Liver (tissue), 9 donors: ENCODE data around the gene ZNF8. TPM values are rescaled to one million over a fixed set of nuclear protein-coding genes. Genes with fewer than 3 reads are reported as not detected.

ENCODE experiments used
- DNase-seq: peaks from one replicate; pipeline ENCODE4 v3.0.0-alpha.2; 2017; ENCODE audit warnings: low spot score
- H3K27ac ChIP-seq, 2 donors: one replicate each; pipeline ENCODE4 v1.7.0; 2013; ENCODE audit warnings: inconsistent platforms in 2 of 2, low read length in 2 of 2, control low read depth in 1 of 2, low read depth in 1 of 2, mild to moderate bottlenecking in 1 of 2
- H3K27me3 ChIP-seq, 4 donors: one replicate each; pipeline versions ENCODE4 v1.6.1 to v1.7.0; 2013; ENCODE audit warnings: low read length in 3 of 4, inconsistent platforms in 1 of 4, mild to moderate bottlenecking in 1 of 4, moderate library complexity in 1 of 4; ENCODE audit not compliant: control insufficient read depth in 4 of 4, insufficient read depth in 4 of 4
- H3K36me3 ChIP-seq, 4 donors: one replicate each; pipeline versions ENCODE4 v1.6.1 to v1.7.0; 2013; ENCODE audit warnings: low read length in 3 of 4, mild to moderate bottlenecking in 3 of 4, low read depth in 1 of 4, moderate library complexity in 1 of 4; ENCODE audit not compliant: control insufficient read depth in 4 of 4, insufficient read depth in 3 of 4
- H3K4me1 ChIP-seq, 4 donors: one replicate each; pipeline versions ENCODE4 v1.6.1 to v1.7.0; 2013; ENCODE audit warnings: low read length in 3 of 4, mild to moderate bottlenecking in 3 of 4, moderate library complexity in 1 of 4; ENCODE audit not compliant: control insufficient read depth in 4 of 4, insufficient read depth in 4 of 4
- H3K4me3 ChIP-seq, 3 donors: one replicate each; pipeline versions ENCODE4 v1.6.1 to v1.7.0; 2013; ENCODE audit warnings: low read length in 3 of 3, control low read depth in 1 of 3, low read depth in 1 of 3, mild to moderate bottlenecking in 1 of 3
- H3K9ac ChIP-seq, 2 donors: one replicate each; pipeline ENCODE4 v1.7.0; 2013; ENCODE audit warnings: low read length in 2 of 2, mild to moderate bottlenecking in 2 of 2, moderate library complexity in 2 of 2, control low read depth in 1 of 2, low read depth in 1 of 2
- H3K9me3 ChIP-seq, 4 donors: one replicate each; pipeline versions ENCODE4 v1.6.1 to v1.7.0; 2013; ENCODE audit warnings: low read length in 3 of 4; ENCODE audit not compliant: control insufficient read depth in 4 of 4
- ATF3 ChIP-seq: IDR thresholded peaks from 2 replicates; pipeline ENCODE4 v1.6.1; 2016; ENCODE audit warnings: antibody characterized with exemption
- CTCF ChIP-seq: fragments of 150-350 bp; IDR thresholded peaks from 2 replicates; pipeline ENCODE4 v1.5.1; 2017; ENCODE audit warnings: improper control_type of control experiment, low read depth, low read length; ENCODE audit not compliant: missing input control
- EGR1 ChIP-seq, 2 donors: IDR thresholded peaks; 2 replicates each; pipeline ENCODE4 v1.6.1; 2016 to 2018; ENCODE audit warnings: antibody characterized with exemption in 2 of 2, low read depth in 2 of 2
- FOXA1 ChIP-seq: IDR thresholded peaks from 2 replicates; pipeline ENCODE4 v1.6.1; 2016; ENCODE audit warnings: antibody characterized with exemption
- FOXA2 ChIP-seq: IDR thresholded peaks from 2 replicates; pipeline ENCODE4 v1.6.1; 2016; ENCODE audit warnings: antibody characterized with exemption
- GABPA ChIP-seq, 2 donors: IDR thresholded peaks in 1 of 2; conservative IDR thresholded peaks in 1 of 2; 2 replicates each; pipeline ENCODE4 v1.6.1; 2016; ENCODE audit warnings: antibody characterized with exemption in 2 of 2, mild to moderate bottlenecking in 1 of 2, moderate library complexity in 1 of 2
- HNF4A ChIP-seq, 2 donors: conservative IDR thresholded peaks; 2 replicates each; pipeline ENCODE4 v1.6.1; 2016; ENCODE audit warnings: antibody characterized with exemption in 2 of 2, mild to moderate bottlenecking in 2 of 2
- HNF4G ChIP-seq: IDR thresholded peaks from 2 replicates; pipeline ENCODE4 v1.6.1; 2016; ENCODE audit warnings: antibody characterized with exemption
- JUND ChIP-seq, 2 donors: IDR thresholded peaks; 2 replicates each; pipeline ENCODE4 v1.6.1; 2016; ENCODE audit warnings: antibody characterized with exemption in 2 of 2
- NR2F2 ChIP-seq: IDR thresholded peaks from 2 replicates; pipeline ENCODE4 v1.6.1; 2016; ENCODE audit warnings: antibody characterized with exemption
- RAD21 ChIP-seq, 2 donors: IDR thresholded peaks; 2 replicates each; pipeline ENCODE4 v1.6.1; 2016; ENCODE audit warnings: antibody characterized with exemption in 2 of 2, mild to moderate bottlenecking in 2 of 2
- REST ChIP-seq: IDR thresholded peaks from 2 replicates; pipeline ENCODE4 v1.6.1; 2016; ENCODE audit warnings: antibody characterized with exemption, mild to moderate bottlenecking
- RXRA ChIP-seq, 2 donors: IDR thresholded peaks; 2 replicates each; pipeline ENCODE4 v1.6.1; 2017 to 2018; ENCODE audit warnings: antibody characterized with exemption in 2 of 2, mild to moderate bottlenecking in 1 of 2
- SP1 ChIP-seq: IDR thresholded peaks from 2 replicates; pipeline ENCODE4 v1.6.1; 2018; ENCODE audit warnings: antibody characterized with exemption, mild to moderate bottlenecking
- TAF1 ChIP-seq: conservative IDR thresholded peaks from 2 replicates; pipeline ENCODE4 v1.6.1; 2016; ENCODE audit warnings: antibody characterized with exemption, mild to moderate bottlenecking
- YY1 ChIP-seq: IDR thresholded peaks from 2 replicates; pipeline ENCODE4 v1.6.1; 2016; ENCODE audit warnings: antibody characterized with exemption, mild to moderate bottlenecking
- WGBS: extraction: QIAGEN DNeasy Blood & Tissue Kit; methylation state at CpG from one replicate; pipeline ENCODE4 v1.1.7; 2013; 5-methylcytosine and 5-hydroxymethylcytosine counted together
- polyA plus RNA-seq, 2 donors: library from polyadenylated mRNA; stranded (reverse) in 1 of 2; unstranded in 1 of 2; fragments of 200-250 nt in 1 of 2; fragments of >200 nt in 1 of 2; fragmentation: Nextera tagmentation in 1 of 2; extraction: Ambion mirVana in 1 of 2; gene quantifications; one replicate each; pipeline versions ENCODE4 v1.2.1 to v1.2.3, GENCODE V29; 2013 to 2015
- total RNA-seq, 2 donors: library from RNA; depleted of rRNA; stranded (reverse); fragments of >200 nt; gene quantifications; one replicate each; pipeline ENCODE4 v1.2.3, GENCODE V29; 2014
- TF ChIP-seq, protein P1 (sequence below): IDR thresholded peaks from 2 replicates; pipeline ENCODE4 v1.6.1; 2016; ENCODE audit warnings: antibody characterized with exemption
- TF ChIP-seq, protein P2 (sequence below): IDR thresholded peaks from 2 replicates; pipeline ENCODE4 v1.6.1; 2016; ENCODE audit warnings: antibody characterized with exemption
- donor health status: healthy.
- donor health status: healthy.
- donor health status: healthy.
- donor health status: healthy.
- donor health status: healthy.

ZNF8 gene
- total and polyA plus RNA-seq, 4 donors = 0.37 to 4.6 (median 1.6) TPM

DNA sequence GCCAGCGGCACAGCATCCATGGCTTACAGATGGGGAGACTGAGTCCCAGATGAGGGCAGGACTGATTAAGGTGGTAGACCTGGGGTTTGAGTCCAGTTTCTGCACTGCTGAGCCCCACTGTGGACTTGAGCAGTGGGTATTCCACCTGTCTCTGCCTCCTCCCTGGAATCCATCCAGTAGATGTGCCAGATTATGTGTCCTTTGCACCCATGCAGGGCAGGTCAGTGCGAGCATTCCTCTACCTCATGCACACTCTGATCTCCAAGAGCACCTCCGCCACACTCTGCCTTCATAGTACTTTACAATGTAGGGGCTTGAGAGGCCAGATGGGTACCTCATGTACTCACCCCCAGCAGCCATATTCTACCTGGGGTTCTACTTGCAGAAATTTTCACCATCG, 58.1 kb downstream of the ZNF8 start:
- TF ChIP-seq GABPA (IDR thresholded peaks at IDR 0.05 in 1 of 2, conservative IDR thresholded peaks at IDR 0.05 in 1 of 2) (peak in 1 of 2 donors; percentile 35), RAD21 (IDR thresholded peaks at IDR 0.05) (no peak), TAF1 (no peak), JUND (IDR thresholded peaks at IDR 0.05) (peak in 1 of 2 donors; percentile 34), REST (peak; percentile 23), FOXA1 (no peak), EGR1 (IDR thresholded peaks at IDR 0.05; ENCODE audit: low read depth in 2 of 2) (no peak), NR2F2 (peak; percentile 22), RXRA (IDR thresholded peaks at IDR 0.05) (peak; percentile 71 to 83), FOXA2 (no peak), ATF3 (no peak), HNF4G (peak; percentile 72), HNF4A (conservative IDR thresholded peaks at IDR 0.05) (peak; percentile 90 to 93), SP1 (no peak), YY1 (no peak), CTCF (no peak)
- TF ChIP-seq, protein P1, sequence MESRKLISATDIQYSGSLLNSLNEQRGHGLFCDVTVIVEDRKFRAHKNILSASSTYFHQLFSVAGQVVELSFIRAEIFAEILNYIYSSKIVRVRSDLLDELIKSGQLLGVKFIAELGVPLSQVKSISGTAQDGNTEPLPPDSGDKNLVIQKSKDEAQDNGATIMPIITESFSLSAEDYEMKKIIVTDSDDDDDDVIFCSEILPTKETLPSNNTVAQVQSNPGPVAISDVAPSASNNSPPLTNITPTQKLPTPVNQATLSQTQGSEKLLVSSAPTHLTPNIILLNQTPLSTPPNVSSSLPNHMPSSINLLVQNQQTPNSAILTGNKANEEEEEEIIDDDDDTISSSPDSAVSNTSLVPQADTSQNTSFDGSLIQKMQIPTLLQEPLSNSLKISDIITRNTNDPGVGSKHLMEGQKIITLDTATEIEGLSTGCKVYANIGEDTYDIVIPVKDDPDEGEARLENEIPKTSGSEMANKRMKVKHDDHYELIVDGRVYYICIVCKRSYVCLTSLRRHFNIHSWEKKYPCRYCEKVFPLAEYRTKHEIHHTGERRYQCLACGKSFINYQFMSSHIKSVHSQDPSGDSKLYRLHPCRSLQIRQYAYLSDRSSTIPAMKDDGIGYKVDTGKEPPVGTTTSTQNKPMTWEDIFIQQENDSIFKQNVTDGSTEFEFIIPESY = peak; percentile 14
- TF ChIP-seq, protein P2, sequence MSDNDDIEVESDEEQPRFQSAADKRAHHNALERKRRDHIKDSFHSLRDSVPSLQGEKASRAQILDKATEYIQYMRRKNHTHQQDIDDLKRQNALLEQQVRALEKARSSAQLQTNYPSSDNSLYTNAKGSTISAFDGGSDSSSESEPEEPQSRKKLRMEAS = no peak
- 59% methylated on average over 4 of the region's 4 CpGs for WGBS
- Histone ChIP-seq H3K36me3 (peaks cover 0 to 15% (median 12%) of the 10 kb centered on the region in 4 donors), H3K27ac (peak overlapping the region; percentile 91), H3K9me3 (peaks cover 0 to 3% (median 0%) of the 10 kb centered on the region in 4 donors), H3K27me3 (no peaks in the 10 kb centered on the region), H3K4me3 (no peak overlapping the region), H3K9ac (no peak overlapping the region), H3K4me1 (peaks cover 12 to 27% (median 21%) of the 10 kb centered on the region in 4 donors)
- DNase-seq = no peak
